Lung (tissue), 12 donors: ENCODE data around the gene C6orf132. TPM values are rescaled to one million over a fixed set of nuclear protein-coding genes. Genes with fewer than 3 reads are reported as not detected.

Experiments
- ATAC-seq: fragments of 200-7000 bp; cut with Tn5 transposase; one replicate; pipeline ENCODE4 v1.9.1; 2020; ENCODE audit warnings: moderate number of reproducible peaks; ENCODE audit not compliant: insufficient read depth, low FRiP score
- DNase-seq, 3 donors: peaks; one replicate each; pipeline ENCODE4 v3.0.0-alpha.2; 2013 to 2017
- H3K27ac ChIP-seq, 2 donors: one replicate each; pipeline ENCODE4 v1.5.1; 2013; ENCODE audit warnings: mild to moderate bottlenecking in 2 of 2, moderate library complexity in 2 of 2, control low read depth in 1 of 2, inconsistent platforms in 1 of 2, low read depth in 1 of 2, low read length in 1 of 2
- H3K27me3 ChIP-seq, 3 donors: one replicate each; pipeline ENCODE4 v1.5.1; 2013; ENCODE audit warnings: low read length in 2 of 3; ENCODE audit not compliant: control insufficient read depth in 3 of 3, insufficient read depth in 3 of 3
- H3K36me3 ChIP-seq, 4 donors: one replicate each; pipeline ENCODE4 v1.5.1; 2013; ENCODE audit warnings: low read length in 4 of 4, mild to moderate bottlenecking in 1 of 4, moderate library complexity in 1 of 4; ENCODE audit not compliant: control insufficient read depth in 4 of 4, insufficient read depth in 4 of 4
- H3K4me1 ChIP-seq, 5 donors: one replicate each; pipeline ENCODE4 v1.5.1; 2013; ENCODE audit warnings: low read length in 5 of 5, mild to moderate bottlenecking in 2 of 5, moderate library complexity in 1 of 5; ENCODE audit not compliant: control insufficient read depth in 5 of 5, insufficient read depth in 5 of 5
- H3K4me3 ChIP-seq: one replicate; pipeline ENCODE4 v1.5.1; 2013; ENCODE audit warnings: mild to moderate bottlenecking, control low read depth, moderate library complexity
- H3K9ac ChIP-seq, 2 donors: one replicate each; pipeline ENCODE4 v1.5.1; 2013; ENCODE audit warnings: low read length in 2 of 2, control low read depth in 1 of 2; ENCODE audit not compliant: insufficient read depth in 1 of 2
- H3K9me3 ChIP-seq, 4 donors: one replicate each; pipeline ENCODE4 v1.5.1; 2013; ENCODE audit warnings: low read length in 3 of 4, mild to moderate bottlenecking in 1 of 4, moderate library complexity in 1 of 4; ENCODE audit not compliant: control insufficient read depth in 4 of 4, insufficient read depth in 3 of 4
- CTCF ChIP-seq: IDR thresholded peaks from 2 replicates; pipeline ENCODE4 v1.5.1; 2012; ENCODE audit warnings: mild to moderate bottlenecking; ENCODE audit errors: control extremely low read depth, extremely low read depth
- WGBS, 2 donors: extraction: QIAGEN DNeasy Blood & Tissue Kit; methylation state at CpG; one replicate each; pipeline ENCODE4 v1.1.7; 2013; 5-methylcytosine and 5-hydroxymethylcytosine counted together
- polyA plus RNA-seq, 2 donors: library from polyadenylated mRNA; stranded (reverse); fragments of 200-250 nt; gene quantifications; one replicate each; pipeline ENCODE4 v1.2.1, GENCODE V29; 2013
- total RNA-seq, 2 donors: library from RNA; depleted of rRNA in 1 of 2; stranded (reverse); fragments of >200 nt in 1 of 2; gene quantifications; one replicate each; pipeline ENCODE4 v1.2.1, GENCODE V29; 2014 to 2021
- donor health status: control.
- donor health status: control.
- donor health status: Bipolar disorder and iron deficiency.
- donor health status: healthy.
- donor health status: DM: yes; HTN: yes; CAD: no.

C6orf132 gene
- total and polyA plus RNA-seq, 4 donors: 5.9 to 33.1 (median 18.7) TPM

- DNase-seq (no peak), ATAC-seq (peak; percentile 10)
- H3K4me3 ChIP-seq: no peak overlapping the region
- no peak for TF ChIP-seq CTCF
- peak overlapping the region in 1 of 2 donors; percentile 18 for H3K27ac ChIP-seq
- peaks cover 0 to 15% (median 0%) of the 10 kb centered on the region in 5 donors for H3K4me1 ChIP-seq
- no peak overlapping the region for H3K9ac ChIP-seq
- no peaks in the 10 kb centered on the region for H3K9me3 ChIP-seq
- no peaks in the 10 kb centered on the region for H3K27me3 ChIP-seq
- 67 to 84% methylated on average over 8 of the region's 8 CpGs for WGBS, 2 donors
- H3K36me3 ChIP-seq: peaks cover 0 to 1% (median 0%) of the 10 kb centered on the region in 4 donors
These were observed 21.2 kb downstream of the C6orf132 start for GRCh38 chr6:42120895-42121865.

DNA sequence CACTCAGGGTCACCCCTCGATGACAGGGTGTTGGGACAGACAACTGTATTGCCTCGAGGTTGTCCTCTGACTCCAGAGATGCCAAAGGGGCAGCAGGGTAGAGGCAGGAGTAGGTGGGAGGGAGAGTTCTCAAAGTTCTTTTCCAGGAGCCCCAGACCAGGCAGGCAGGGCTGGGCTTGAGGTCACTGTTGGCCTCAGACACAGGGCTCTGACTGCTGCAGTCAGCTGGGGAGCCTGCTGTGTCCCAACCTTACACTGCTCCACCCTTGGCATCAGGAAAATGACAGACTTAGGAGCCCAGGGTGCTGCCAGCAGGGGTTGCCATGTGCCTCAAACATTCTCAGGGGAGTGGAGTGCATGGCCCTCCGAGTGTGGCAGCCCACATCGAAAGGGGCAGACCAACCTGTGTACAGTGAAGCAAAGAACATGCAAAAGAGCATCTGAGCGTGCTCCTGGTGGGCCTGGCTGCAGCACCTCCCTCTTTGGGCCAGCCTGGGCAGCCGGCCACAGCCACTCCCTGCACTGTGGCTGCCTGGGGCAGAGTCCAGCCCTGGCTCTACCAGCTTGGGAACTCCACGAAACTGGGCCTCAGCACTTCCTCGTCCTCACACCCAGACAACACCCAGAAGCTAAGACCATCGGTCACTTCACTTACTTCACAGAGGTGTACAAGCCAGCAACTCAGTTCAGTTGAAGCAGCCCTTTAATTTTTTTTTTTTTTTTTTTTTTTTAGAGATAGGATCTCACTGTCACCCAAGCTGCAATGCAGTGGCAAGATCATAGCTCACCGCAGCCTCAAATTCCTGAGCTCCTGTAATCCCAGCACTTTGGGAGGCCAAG, 24.0 kb downstream of the C6orf132 start:
- WGBS, 2 donors: 52 to 77% methylated on average over 10 of the region's 10 CpGs
- Histone ChIP-seq H3K4me3 (no peak overlapping the region), H3K27me3 (no peaks in the 10 kb centered on the region), H3K9me3 (no peaks in the 10 kb centered on the region), H3K27ac (peak overlapping the region in 1 of 2 donors; percentile 78), H3K36me3 (no peaks in the 10 kb centered on the region), H3K4me1 (peaks cover 0 to 15% (median 0%) of the 10 kb centered on the region in 5 donors), H3K9ac (no peak overlapping the region)
- DNase-seq: no peak
- ATAC-seq: peak; percentile 83
- no peak for TF ChIP-seq CTCF

GRCh38 chr6:42117843-42118161, 24.6 kb downstream of the C6orf132 start:
- 64 to 88% methylated on average over 3 of the region's 3 CpGs for WGBS, 2 donors
- peaks cover 0 to 15% (median 0%) of the 10 kb centered on the region in 5 donors for H3K4me1 ChIP-seq
- no peak overlapping the region for H3K9ac ChIP-seq
- H3K9me3 ChIP-seq: no peaks in the 10 kb centered on the region
- no peak for TF ChIP-seq CTCF
- H3K27ac ChIP-seq: peak overlapping the region in 1 of 2 donors; percentile 78
- H3K4me3 ChIP-seq: no peak overlapping the region
- DNase-seq (no peak), ATAC-seq (no peak)
- no peaks in the 10 kb centered on the region for H3K27me3 ChIP-seq
- no peaks in the 10 kb centered on the region for H3K36me3 ChIP-seq
